HG03342 (cell line): Measurements from ENCODE around the gene CRELD1.

Experiments used
- ATAC-seq: cut with Tn5 transposase; IDR thresholded peaks from one replicate; pipeline ENCODE4 v1.9.1; 2021; ENCODE audit warnings: mild to moderate bottlenecking, moderate library complexity; ENCODE audit not compliant: unreplicated experiment

CRELD1 gene

GRCh38 chr3:9951962-9952805 is 18.6 kb downstream of the CRELD1 start, which contains the start of gene PRRT3:
Gene PRRT3 (minus strand): TSS chr3:9952408. CDS start chr3:9950115, 2,293 bp downstream.
- peak; percentile 76 for ATAC-seq

GRCh38 chr3:9955067-9955502 is 21.5 kb downstream of the CRELD1 start:
- ATAC-seq = no peak

GRCh38 chr3:9955611-9956352 is 22.1 kb downstream of the CRELD1 start:
- ATAC-seq = no peak

- no peak for ATAC-seq
Observed at GRCh38 chr3:9957214-9957613, 23.6 kb downstream of the CRELD1 start.

GRCh38 chr3:9965200-9965875 is 31.7 kb downstream of the CRELD1 start:
- no peak for ATAC-seq

- no peak for ATAC-seq
Observed at GRCh38 chr3:9966841-9967240, 33.2 kb downstream of the CRELD1 start.

GRCh38 chr3:9969632-9970019 is 36.0 kb downstream of the CRELD1 start:
- no peak for ATAC-seq

GRCh38 chr3:9970020-9970652 is 36.5 kb downstream of the CRELD1 start:
- no peak for ATAC-seq

- ATAC-seq = no peak
Observed at GRCh38 chr3:9976721-9977709, 43.4 kb downstream of the CRELD1 start.

GRCh38 chr3:9978710-9979305 is 45.2 kb downstream of the CRELD1 start:
- no peak for ATAC-seq

- no peak for ATAC-seq
Observed at GRCh38 chr3:9980251-9980650, 46.6 kb downstream of the CRELD1 start.

- ATAC-seq = peak; percentile 36
Observed at GRCh38 chr3:9986230-9986725, 52.6 kb downstream of the CRELD1 start.

GRCh38 chr3:9994086-9994844 is 60.6 kb downstream of the CRELD1 start:
- no peak for ATAC-seq
